NT2/D1 (cell line): ENCODE data around the gene ALDH4A1.

ENCODE experiments used
- SUZ12 ChIP-seq: IDR thresholded peaks from 2 replicates; pipeline ENCODE4 v1.6.1; 2011; ENCODE audit not compliant: insufficient read length, insufficient read depth; ENCODE audit errors: extremely low read depth
- ZNF274 ChIP-seq: IDR thresholded peaks from 2 replicates; pipeline ENCODE4 v1.6.1; 2011; ENCODE audit warnings: mild to moderate bottlenecking, low read depth, low read length

- TF ChIP-seq ZNF274 (no peak), SUZ12 (no peak)
These were observed 48.2 kb upstream of the ALDH4A1 start for GRCh38 chr1:18950401-18951026.
